ENCODE data around the gene SETBP1.
"Not testable (repeated sequence)": the region's sequence is repeated elsewhere in the genome, so short reads cannot be mapped to it uniquely, and the experiment has no call there.

Gene SETBP1

GRCh38 chr18:44713435-44713834 lies 32.7 kb downstream of the SETBP1 start:
- no peaks in the 10 kb centered on the region for H3K9me3 ChIP-seq (ENCODE audit: insufficient read depth, low read length)
- no peaks in the 10 kb centered on the region for H3K27me3 ChIP-seq (ENCODE audit: insufficient read depth, insufficient read length)
- no peak overlapping the region for H3K4me3 ChIP-seq (ENCODE audit: insufficient read length, low read depth)
- TF ChIP-seq YY1 (IDR thresholded peaks at IDR 0.05; ENCODE audit: insufficient read depth, insufficient read length) = no peak
- no peak for TF ChIP-seq SUZ12 (IDR thresholded peaks at IDR 0.05; ENCODE audit: extremely low read depth, insufficient read depth, insufficient read length)
- TF ChIP-seq ZNF274 (IDR thresholded peaks at IDR 0.05; ENCODE audit: low read depth, low read length) = no peak
- H3K4me1 ChIP-seq (ENCODE audit: insufficient read depth, insufficient read length) = peaks cover 4% of the 10 kb centered on the region
- no peak for DNase-seq (ENCODE audit: low read depth, low spot score)
- H3K36me3 ChIP-seq (ENCODE audit: insufficient read depth, insufficient read length, low read length) = peaks cover 8% of the 10 kb centered on the region
- H3K9ac ChIP-seq (ENCODE audit: insufficient read length, low read depth) = no peak overlapping the region

GRCh38 chr18:44714376-44714775 lies 33.7 kb downstream of the SETBP1 start:
- H3K27me3 ChIP-seq (ENCODE audit: insufficient read depth, insufficient read length) = no peaks in the 10 kb centered on the region
- no peak overlapping the region for H3K4me3 ChIP-seq (ENCODE audit: insufficient read length, low read depth)
- no peak overlapping the region for H3K9ac ChIP-seq (ENCODE audit: insufficient read length, low read depth)
- peaks cover 8% of the 10 kb centered on the region for H3K36me3 ChIP-seq (ENCODE audit: insufficient read depth, insufficient read length, low read length)
- H3K4me1 ChIP-seq (ENCODE audit: insufficient read depth, insufficient read length) = peaks cover 4% of the 10 kb centered on the region
- no peak for TF ChIP-seq SUZ12 (IDR thresholded peaks at IDR 0.05; ENCODE audit: extremely low read depth, insufficient read depth, insufficient read length)
- TF ChIP-seq ZNF274 (IDR thresholded peaks at IDR 0.05; ENCODE audit: low read depth, low read length) = no peak
- no peak for TF ChIP-seq YY1 (IDR thresholded peaks at IDR 0.05; ENCODE audit: insufficient read depth, insufficient read length)
- H3K9me3 ChIP-seq (ENCODE audit: insufficient read depth, low read length) = no peaks in the 10 kb centered on the region
- no peak for DNase-seq (ENCODE audit: low read depth, low spot score)

GRCh38 chr18:44715245-44715644 lies 34.6 kb downstream of the SETBP1 start:
- Histone ChIP-seq H3K27me3 (ENCODE audit: insufficient read depth, insufficient read length) (no peaks in the 10 kb centered on the region), H3K4me1 (ENCODE audit: insufficient read depth, insufficient read length) (peaks cover 4% of the 10 kb centered on the region), H3K4me3 (ENCODE audit: insufficient read length, low read depth) (no peak overlapping the region), H3K9ac (ENCODE audit: insufficient read length, low read depth) (no peak overlapping the region), H3K36me3 (ENCODE audit: insufficient read depth, insufficient read length, low read length) (peaks cover 14% of the 10 kb centered on the region), H3K9me3 (ENCODE audit: insufficient read depth, low read length) (no peaks in the 10 kb centered on the region)
- TF ChIP-seq ZNF274 (IDR thresholded peaks at IDR 0.05; ENCODE audit: low read depth, low read length) = no peak
- TF ChIP-seq YY1 (IDR thresholded peaks at IDR 0.05; ENCODE audit: insufficient read depth, insufficient read length) = no peak
- TF ChIP-seq SUZ12 (IDR thresholded peaks at IDR 0.05; ENCODE audit: extremely low read depth, insufficient read depth, insufficient read length) = no peak
- DNase-seq (ENCODE audit: low read depth, low spot score) = no peak

- Histone ChIP-seq H3K4me1 (ENCODE audit: insufficient read depth, insufficient read length) (peaks cover 4% of the 10 kb centered on the region), H3K27me3 (ENCODE audit: insufficient read depth, insufficient read length) (no peaks in the 10 kb centered on the region), H3K9me3 (ENCODE audit: insufficient read depth, low read length) (no peaks in the 10 kb centered on the region), H3K36me3 (ENCODE audit: insufficient read depth, insufficient read length, low read length) (peaks cover 16% of the 10 kb centered on the region), H3K4me3 (ENCODE audit: insufficient read length, low read depth) (no peak overlapping the region), H3K9ac (ENCODE audit: insufficient read length, low read depth) (no peak overlapping the region)
- no peak for DNase-seq (ENCODE audit: low read depth, low spot score)
- TF ChIP-seq ZNF274 (IDR thresholded peaks at IDR 0.05; ENCODE audit: low read depth, low read length) (no peak), SUZ12 (IDR thresholded peaks at IDR 0.05; ENCODE audit: extremely low read depth, insufficient read depth, insufficient read length) (no peak), YY1 (IDR thresholded peaks at IDR 0.05; ENCODE audit: insufficient read depth, insufficient read length) (no peak)
Observed at GRCh38 chr18:44715842-44716241, 35.2 kb downstream of the SETBP1 start.

GRCh38 chr18:44716697-44717163 lies 36.0 kb downstream of the SETBP1 start:
- TF ChIP-seq ZNF274 (IDR thresholded peaks at IDR 0.05; ENCODE audit: low read depth, low read length) = no peak
- no peak for TF ChIP-seq YY1 (IDR thresholded peaks at IDR 0.05; ENCODE audit: insufficient read depth, insufficient read length)
- TF ChIP-seq SUZ12 (IDR thresholded peaks at IDR 0.05; ENCODE audit: extremely low read depth, insufficient read depth, insufficient read length) = no peak
- Histone ChIP-seq H3K27me3 (ENCODE audit: insufficient read depth, insufficient read length) (no peaks in the 10 kb centered on the region), H3K9ac (ENCODE audit: insufficient read length, low read depth) (no peak overlapping the region), H3K9me3 (ENCODE audit: insufficient read depth, low read length) (no peaks in the 10 kb centered on the region), H3K4me1 (ENCODE audit: insufficient read depth, insufficient read length) (peaks cover 3% of the 10 kb centered on the region), H3K4me3 (ENCODE audit: insufficient read length, low read depth) (no peak overlapping the region), H3K36me3 (ENCODE audit: insufficient read depth, insufficient read length, low read length) (peaks cover 16% of the 10 kb centered on the region)
- no peak for DNase-seq (ENCODE audit: low read depth, low spot score)

GRCh38 chr18:44719519-44720060 lies 38.9 kb downstream of the SETBP1 start:
- no peaks in the 10 kb centered on the region for H3K9me3 ChIP-seq (ENCODE audit: insufficient read depth, low read length)
- H3K4me3 ChIP-seq (ENCODE audit: insufficient read length, low read depth) = no peak overlapping the region
- no peaks in the 10 kb centered on the region for H3K27me3 ChIP-seq (ENCODE audit: insufficient read depth, insufficient read length)
- TF ChIP-seq ZNF274 (IDR thresholded peaks at IDR 0.05; ENCODE audit: low read depth, low read length) (no peak), SUZ12 (IDR thresholded peaks at IDR 0.05; ENCODE audit: extremely low read depth, insufficient read depth, insufficient read length) (no peak), YY1 (IDR thresholded peaks at IDR 0.05; ENCODE audit: insufficient read depth, insufficient read length) (no peak)
- H3K9ac ChIP-seq (ENCODE audit: insufficient read length, low read depth) = no peak overlapping the region
- H3K36me3 ChIP-seq (ENCODE audit: insufficient read depth, insufficient read length, low read length) = peaks cover 8% of the 10 kb centered on the region
- no peak for DNase-seq (ENCODE audit: low read depth, low spot score)
- H3K4me1 ChIP-seq (ENCODE audit: insufficient read depth, insufficient read length) = no peaks in the 10 kb centered on the region

- not testable (repeated sequence) for H3K36me3 ChIP-seq (ENCODE audit: insufficient read depth, insufficient read length, low read length); DNase-seq (ENCODE audit: low read depth, low spot score); H3K9ac ChIP-seq (ENCODE audit: insufficient read length, low read depth); H3K27me3 ChIP-seq (ENCODE audit: insufficient read depth, insufficient read length); H3K9me3 ChIP-seq (ENCODE audit: insufficient read depth, low read length); H3K4me1 ChIP-seq (ENCODE audit: insufficient read depth, insufficient read length); H3K4me3 ChIP-seq (ENCODE audit: insufficient read length, low read depth)
Observed at GRCh38 chr18:44721748-44722147, 41.1 kb downstream of the SETBP1 start.
